NOMO-1 treated with DMSO at 0.1 percent for 48 hours (cell line): ENCODE data around the gene LANCL3.

Source experiments
- DNase-seq: peaks from one replicate; lab custom pipeline; 2025; ENCODE audit not compliant: unreplicated experiment; lab: John Stamatoyannopoulos, UW

The LANCL3 gene

DNA sequence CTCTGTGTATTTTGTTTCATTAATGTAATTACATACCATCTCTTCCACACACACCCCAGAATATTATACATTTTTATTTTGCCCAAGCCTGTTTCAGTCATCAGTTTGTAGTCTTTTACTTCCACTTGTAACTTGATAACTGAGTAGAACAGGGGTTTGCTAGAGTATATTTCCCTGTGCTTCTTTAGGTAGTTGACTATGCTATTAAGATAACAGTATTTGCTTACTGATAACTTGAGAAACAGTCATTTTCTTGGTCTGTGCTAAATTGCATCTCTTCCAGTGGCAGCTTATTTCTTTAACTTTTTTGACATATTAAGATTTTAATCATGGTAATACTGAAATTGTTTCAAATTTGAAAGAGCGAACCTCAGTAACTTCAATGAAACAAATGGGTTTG, 107.1 kb downstream of the LANCL3 start:
- no peak for DNase-seq

DNA sequence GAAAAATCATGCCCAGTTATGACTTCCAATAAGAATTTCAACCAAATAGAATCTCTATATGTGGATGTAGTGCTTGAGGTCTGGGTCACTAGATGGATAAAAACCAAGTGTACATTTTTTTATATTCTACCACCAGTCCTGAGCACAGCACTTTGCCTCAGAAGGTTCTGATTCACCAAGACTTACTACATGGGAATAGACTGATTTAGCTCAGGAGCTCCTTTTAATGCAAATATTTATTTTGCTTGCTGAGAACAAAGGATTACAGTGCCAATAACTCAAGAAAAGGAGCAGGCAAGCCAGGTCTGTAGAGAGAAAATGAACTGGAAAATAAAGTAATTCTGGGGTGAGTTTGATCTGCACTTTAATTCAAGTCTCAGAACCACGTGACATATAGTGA, 107.8 kb downstream of the LANCL3 start:
- DNase-seq = no peak

DNA sequence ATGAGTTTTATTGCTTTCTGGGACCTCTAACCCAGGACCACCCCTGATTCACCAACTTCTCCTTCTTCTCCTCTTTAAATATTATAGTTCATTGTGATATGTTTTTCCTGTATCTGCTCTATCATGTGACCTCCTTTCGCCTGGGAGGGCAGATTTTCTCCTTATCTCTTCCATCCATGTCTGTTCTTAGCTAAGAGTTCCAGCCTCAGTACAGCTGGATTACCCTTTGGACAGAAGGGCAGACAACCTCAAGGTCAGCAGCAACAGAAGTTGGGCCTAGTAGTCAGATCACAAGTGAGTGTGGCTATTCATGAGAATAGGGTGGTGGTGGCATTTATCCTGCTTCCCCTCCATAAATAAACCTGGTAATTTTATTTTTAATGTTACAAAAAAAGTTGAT, 108.4 kb downstream of the LANCL3 start:
- no peak for DNase-seq

DNA sequence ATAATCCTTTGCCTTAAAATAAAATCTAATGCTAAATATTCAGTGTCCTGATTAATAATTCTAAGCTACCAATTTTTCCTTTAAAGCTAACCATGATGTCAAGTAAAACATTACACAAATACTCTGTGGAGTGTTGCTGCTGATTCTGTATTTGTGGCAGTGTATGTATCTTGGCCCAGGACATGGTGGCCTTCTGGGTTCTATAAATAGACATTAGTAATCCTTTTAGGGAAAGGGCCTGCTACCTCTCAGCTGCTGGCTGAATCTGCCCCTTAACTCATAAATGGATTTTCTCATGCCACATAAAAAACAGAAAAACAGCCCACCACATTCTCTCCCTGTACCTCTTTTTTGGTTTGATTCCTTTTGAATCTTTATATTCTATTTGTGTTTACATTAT, 113.0 kb downstream of the LANCL3 start:
- DNase-seq = no peak

DNA sequence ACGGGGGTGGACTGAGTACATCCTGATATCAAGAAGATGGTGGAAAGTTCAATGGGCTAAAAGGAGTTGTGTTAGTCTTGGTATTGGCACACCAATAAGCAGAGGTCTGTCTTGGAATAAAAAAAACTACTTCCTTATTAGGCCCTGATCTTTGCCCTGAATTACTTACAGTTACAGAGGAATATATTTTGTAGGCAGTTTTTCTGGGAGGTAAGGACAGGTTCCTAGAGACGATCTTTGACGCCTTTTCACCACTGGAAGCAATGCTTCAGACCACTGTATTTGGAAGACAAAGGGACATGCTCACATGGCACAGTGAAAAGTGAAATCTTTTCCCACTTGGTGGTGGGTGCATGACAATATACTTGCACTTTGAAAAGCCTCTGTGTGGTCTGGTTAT, 113.5 kb downstream of the LANCL3 start:
- DNase-seq = no peak

DNA sequence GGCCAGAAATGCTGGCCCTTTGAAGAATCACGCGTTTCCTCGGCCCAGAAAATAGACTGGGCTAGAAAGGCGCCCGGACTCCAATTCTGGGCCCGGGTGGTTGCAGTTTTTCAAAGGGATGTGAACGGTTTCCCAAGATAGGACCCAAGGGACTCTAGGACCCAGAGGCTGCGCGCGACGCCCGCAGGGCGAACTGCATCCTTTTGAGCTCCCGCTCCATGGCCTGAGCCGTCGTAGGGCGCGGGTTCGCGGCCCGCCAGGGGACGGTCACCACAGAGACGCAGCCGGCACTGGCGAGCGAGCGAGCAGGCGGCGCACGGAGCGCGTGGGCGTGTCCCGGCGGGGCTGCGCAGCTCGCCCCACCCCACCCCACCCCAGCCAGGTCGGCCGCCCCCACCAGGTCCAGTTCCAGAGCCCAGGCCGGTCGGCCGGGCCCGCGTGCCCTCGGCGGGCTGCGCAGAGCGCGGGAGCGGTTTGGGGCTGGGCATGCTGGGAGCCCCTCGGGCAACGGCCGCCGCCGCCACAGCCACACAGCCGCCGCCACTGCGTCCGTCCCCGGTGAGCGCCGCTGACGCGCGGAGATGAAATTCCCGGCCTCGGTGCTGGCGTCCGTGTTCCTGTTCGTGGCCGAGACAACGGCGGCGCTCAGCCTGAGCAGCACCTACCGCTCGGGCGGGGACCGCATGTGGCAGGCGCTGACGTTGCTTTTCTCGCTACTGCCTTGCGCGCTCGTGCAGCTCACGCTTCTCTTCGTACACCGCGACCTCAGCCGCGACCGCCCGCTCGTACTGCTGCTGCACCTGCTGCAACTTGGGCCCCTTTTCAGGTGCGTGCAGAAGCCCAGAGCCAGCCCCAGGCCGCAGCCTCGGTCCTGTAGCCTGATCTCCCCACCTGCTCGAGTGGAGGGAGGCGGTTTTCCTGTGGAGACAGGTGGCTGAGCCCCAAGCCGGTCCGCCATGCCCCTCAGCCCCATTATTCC, 114.2 kb downstream of the LANCL3 start, which contains the start of gene XK:
Gene XK (plus strand): TSS at position 411 of the 979 bp plus-strand sequence. CDS start 171 bp downstream, at position 582.
- DNase-seq = peak; percentile 16

DNA sequence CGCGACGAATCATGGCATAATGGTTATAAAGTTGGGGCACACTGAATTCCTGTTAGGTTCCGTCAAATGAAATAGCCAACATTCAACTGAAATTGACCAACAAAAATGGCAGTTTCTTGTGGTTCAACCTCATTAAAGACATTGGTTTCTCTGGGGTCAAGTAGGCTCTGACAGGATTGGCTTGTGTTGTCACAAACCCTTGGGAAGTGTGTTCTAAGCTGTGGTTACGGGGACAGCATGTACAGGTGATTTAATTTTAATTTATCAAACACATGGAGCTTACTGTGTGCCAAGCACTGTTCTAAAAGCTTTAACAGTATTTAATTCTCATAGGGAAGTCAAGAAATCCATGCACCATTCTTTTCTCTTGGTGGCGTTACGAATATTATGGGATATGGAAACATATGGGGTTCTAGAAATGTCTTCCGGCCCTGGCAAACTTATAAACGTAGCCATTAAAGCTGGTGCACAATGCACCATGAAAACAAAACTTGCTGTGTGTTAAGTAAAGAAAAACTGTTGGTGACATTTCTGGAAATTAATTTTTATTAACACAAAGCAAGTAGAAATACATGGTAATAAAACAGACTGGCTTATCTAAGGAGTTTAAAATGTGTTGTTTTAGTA, 115.0 kb downstream of the LANCL3 start:
- DNase-seq = no peak

DNA sequence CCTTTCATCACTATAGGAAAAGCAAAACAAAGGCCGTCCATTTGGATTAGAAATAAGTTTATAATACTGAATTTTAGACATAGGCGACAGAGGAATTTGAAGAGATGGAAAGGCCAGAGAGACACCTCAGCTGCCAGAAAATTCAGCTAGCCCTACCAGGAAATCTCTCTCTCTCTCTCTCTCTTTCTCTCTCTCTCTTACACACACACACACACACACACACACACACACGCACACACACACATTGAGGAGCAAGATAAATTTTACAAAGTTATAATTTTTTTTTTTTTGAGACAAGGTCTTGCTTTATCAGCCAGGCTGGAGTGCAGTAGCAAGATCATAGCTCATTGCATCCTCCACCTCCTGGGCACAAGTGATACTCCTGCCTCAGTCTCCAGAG, 115.5 kb downstream of the LANCL3 start:
- DNase-seq = no peak

DNA sequence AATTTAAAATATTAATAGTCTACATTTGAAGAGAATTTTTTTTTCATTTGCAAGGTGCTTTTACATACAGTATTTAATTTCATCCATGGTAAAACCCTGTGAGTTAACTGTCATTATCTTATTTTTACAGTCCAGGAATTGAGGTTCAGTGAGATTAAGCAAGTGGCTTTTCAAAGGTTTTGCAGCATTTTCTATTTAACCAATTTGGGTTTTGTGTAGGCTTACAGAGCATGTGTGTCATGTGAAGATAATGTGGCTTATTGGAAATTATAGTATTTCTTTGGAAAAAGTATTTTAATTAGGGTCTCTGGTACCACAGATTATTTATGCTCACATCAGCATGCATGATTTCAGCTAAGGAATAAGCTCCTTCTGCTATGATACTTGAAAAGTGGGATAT, 118.7 kb downstream of the LANCL3 start:
- DNase-seq = no peak

DNA sequence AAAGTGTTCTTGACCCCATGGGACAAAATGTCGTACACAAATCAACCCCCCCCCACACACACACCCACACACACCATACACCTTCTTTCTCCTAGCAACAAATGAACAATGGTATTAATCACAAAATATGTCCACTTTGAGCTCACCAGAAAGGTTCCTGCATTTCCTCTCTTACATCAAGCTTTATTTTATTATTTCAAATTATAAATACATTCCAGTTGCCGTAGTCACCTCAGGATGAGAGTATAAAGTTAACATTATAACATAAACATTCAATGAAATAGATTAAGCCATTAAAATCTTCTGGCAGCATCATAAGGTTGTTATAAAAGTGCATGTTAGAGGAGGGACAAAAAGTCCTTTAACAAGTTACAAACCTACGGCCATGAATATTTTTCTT, 121.5 kb downstream of the LANCL3 start:
- no peak for DNase-seq

DNA sequence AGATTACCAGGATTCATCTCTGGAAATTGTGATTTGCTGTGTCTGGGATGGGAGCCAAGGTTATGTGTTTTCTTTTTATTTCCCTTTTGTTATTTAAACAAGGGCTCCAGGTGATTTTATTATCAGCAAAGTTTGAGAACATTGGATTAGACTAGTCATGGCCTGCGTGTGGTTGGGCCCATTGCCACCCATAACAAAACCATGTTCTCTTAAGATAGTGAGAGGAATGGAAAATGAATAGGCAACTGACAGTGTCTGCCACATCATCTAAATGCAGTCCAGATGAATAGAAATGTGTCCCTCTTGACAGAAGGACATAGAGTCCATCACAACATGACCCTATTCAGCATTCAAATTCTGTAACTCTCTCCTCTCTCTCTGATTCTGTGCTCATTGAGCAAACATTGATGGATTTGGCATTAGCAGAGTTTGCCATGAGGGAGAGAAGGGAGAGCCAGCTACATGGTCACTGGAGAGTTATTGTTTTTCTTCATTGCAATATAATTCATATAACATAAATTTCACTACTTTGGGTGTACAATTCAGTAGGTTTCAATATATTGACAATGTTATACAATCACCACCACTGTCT, 125.8 kb downstream of the LANCL3 start:
- no peak for DNase-seq

DNA sequence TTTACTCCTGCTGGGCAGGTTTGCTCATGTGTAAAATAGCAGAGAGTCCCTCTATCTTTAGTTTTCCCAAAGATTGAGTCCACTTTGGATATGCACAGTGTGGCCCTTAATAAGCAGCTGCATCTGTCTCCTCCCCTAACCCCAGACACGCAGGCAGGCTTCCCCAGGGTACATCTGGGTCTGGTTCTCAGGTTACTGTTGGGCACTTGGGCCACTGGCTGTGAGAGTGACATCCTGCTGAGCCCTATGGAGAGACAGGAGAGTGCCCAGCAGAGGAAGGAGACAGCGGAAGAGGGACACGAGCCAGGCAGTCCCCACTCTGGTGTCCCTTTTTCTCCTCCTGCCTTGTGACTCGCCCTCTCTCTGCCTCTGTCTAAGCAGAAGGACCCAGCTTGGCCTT, 130.1 kb downstream of the LANCL3 start:
- no peak for DNase-seq

DNA sequence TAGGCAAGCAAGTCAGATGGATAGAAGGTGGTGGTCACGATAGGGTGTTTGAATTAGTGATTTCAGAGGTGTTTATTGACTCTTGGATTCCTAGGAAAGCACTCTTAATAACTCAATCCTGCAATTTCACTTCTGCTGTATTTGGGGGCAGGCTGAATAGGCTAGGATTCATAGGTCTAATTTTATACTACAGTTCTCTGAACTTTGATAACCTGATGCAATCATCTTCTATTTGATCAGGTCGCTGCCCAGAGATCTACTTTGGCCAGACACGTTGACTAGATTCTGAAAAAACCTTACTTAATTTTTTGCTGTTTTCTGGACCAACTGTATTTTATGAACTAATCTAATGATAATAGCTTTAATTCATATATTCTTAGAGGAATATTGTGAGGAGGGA, 140.5 kb downstream of the LANCL3 start:
- no peak for DNase-seq

DNA sequence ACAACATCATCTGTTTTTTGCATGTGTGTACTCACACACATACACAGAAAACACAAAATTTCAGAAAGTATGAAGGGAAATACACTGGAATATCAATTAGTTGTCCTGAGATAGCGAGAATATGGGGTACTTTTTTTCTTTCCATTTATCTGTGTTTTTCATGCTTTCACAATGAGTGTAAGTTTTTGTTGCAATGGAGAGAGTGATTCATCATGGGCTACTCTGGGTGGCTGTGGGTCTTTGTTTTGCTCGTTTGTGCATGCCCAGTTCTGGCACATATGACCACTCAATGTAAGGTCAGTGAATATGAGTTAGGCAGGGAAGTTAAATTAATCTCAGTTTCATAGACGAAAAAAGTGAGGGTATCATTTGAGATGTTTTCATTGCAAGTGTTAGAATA, 141.0 kb downstream of the LANCL3 start:
- no peak for DNase-seq

DNA sequence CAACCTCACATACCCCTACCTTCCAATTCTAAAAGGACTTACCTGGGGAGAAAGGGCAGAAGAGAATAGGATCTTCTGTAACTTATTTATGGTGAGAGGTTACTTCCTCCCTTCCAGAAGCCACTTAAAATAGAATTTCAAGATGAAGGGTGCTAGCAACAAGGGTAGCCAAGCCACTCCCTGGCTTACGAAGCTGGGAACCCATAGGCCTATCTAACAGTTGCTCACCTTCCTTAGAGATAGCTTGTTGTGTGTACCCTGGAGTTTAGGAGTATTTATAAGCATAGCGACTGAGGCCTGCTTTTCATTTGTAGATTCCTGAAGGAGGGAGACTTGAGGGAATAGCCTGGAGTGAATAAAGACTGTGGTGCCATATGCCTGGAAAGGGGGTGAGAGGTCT, 143.0 kb downstream of the LANCL3 start:
- DNase-seq = no peak

DNA sequence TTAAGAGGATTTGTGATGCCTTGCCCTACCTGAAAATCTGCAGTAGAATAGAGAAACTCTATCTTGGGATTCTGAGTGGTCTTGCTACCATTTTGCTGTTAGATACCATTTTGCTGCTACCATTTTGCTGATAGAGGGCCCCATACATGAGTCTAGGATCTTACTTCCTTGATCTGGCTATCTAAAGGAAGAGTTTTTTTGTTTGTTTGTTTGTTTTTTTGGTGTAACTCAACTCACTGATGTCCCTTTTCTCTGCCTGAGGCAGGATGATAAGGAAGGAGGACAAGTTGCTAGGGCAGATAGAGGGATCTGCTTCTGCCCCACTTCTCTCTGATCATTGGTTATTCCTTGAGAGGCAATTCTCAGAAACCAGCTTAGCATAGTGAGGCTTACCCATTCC, 145.1 kb downstream of the LANCL3 start:
- DNase-seq = no peak

DNA sequence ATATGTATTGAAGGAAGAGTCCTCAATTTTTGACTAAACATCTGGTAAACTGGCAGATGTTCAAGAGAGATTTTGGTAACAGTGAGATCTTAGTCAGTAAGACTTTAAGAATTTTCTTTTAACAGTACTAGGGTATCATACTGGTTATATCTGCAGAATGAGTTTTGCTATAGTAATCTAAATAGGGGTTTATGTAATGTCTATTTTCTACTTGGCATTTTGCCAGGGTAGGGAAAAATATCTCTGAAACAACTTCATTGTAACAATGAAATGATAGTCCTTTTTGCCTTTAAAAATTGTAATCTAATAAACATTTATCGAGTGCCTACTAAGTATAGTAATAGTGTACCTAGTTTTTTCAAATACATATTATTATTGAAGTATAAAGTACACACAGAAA, 146.2 kb downstream of the LANCL3 start:
- no peak for DNase-seq

DNA sequence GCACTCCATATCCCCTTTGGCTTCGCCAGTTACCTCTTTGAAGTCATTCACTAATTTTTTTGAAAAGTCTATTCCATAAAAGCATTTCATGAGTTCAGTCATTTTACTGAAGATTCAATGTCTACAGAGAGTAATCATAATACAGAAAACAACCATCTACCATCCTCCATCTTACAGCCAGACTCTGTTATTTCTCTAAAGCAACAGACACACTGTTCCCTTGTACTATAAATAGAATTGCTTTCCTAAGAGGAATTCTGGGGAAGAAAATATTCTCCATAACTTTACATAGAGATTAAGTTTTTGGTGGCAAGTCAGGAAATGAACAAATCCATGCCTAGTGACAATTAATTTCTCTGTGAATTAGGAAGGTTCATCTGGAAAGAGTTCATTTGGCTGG, 151.1 kb downstream of the LANCL3 start:
- no peak for DNase-seq

DNA sequence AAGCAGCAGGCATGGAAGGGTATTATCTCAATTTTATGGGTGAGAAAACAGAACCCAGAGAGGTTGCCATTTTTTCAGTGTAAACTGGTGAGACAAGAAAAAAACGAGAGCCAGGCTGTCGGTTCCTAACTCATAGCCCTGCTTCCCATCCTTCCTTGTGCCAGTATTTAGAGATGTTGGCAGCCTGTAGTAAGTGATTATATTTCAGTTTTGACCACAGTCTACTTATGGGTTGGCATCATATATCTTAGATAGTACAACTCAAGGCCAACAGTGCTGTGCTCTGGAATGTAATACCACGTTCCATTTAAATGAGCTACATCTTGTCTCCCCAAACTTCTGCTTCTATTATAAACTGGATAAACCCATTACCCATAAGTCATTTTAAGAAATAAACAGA, 154.9 kb downstream of the LANCL3 start:
- no peak for DNase-seq
